Trophoblast cell (in vitro differentiated cells and primary cell): ENCODE measurements around the gene LDAH.

Source experiments
- DNase-seq, 2 donors: peaks; one replicate each; pipeline ENCODE4 v3.0.0-alpha.2; 2016
- H2AFZ ChIP-seq: 2 replicates; pipeline ENCODE4 v1.6.1; 2013; ENCODE audit warnings: low read length, moderate library complexity, mild to moderate bottlenecking; ENCODE audit not compliant: insufficient read depth, poor library complexity
- H2AK5ac ChIP-seq: 2 replicates; pipeline ENCODE4 v1.6.1; 2013; ENCODE audit warnings: mild to moderate bottlenecking, low read length
- H2BK120ac ChIP-seq: 2 replicates; pipeline ENCODE4 v1.6.1; 2013; ENCODE audit warnings: low read length, mild to moderate bottlenecking, moderate library complexity; ENCODE audit not compliant: insufficient read depth, poor library complexity
- H2BK12ac ChIP-seq: 2 replicates; pipeline ENCODE4 v1.6.1; 2013; ENCODE audit warnings: mild to moderate bottlenecking, low read length, moderate library complexity
- H2BK5ac ChIP-seq: 2 replicates; pipeline ENCODE4 v1.6.1; 2013; ENCODE audit warnings: low read length, low read depth, moderate library complexity, mild to moderate bottlenecking; ENCODE audit not compliant: poor library complexity
- H3K14ac ChIP-seq: 2 replicates; pipeline ENCODE4 v1.6.1; 2013; ENCODE audit warnings: mild to moderate bottlenecking, low read length
- H3K18ac ChIP-seq: 2 replicates; pipeline ENCODE4 v1.6.1; 2013; ENCODE audit warnings: mild to moderate bottlenecking, low read length
- H3K23ac ChIP-seq: 2 replicates; pipeline ENCODE4 v1.6.1; 2013; ENCODE audit warnings: low read length
- H3K27ac ChIP-seq: 2 replicates; pipeline ENCODE4 v1.5.1; 2013; ENCODE audit warnings: low read depth, mild to moderate bottlenecking, inconsistent platforms, low read length, moderate library complexity
- H3K27me3 ChIP-seq: 2 replicates; pipeline ENCODE4 v1.6.1; 2013; ENCODE audit warnings: inconsistent platforms, mild to moderate bottlenecking, low read length, moderate library complexity; ENCODE audit not compliant: insufficient read depth
- H3K36me3 ChIP-seq, 2 experiments: 1 replicate in 1 of 2; 2 replicates in 1 of 2; pipeline ENCODE4 v1.6.1; 2013; ENCODE audit warnings: low read length in 2 of 2, mild to moderate bottlenecking in 2 of 2, moderate library complexity in 1 of 2; ENCODE audit not compliant: insufficient read depth in 2 of 2, control insufficient read depth in 1 of 2
- H3K4ac ChIP-seq: 2 replicates; pipeline ENCODE4 v1.6.1; 2013; ENCODE audit warnings: low read depth, mild to moderate bottlenecking, low read length, moderate library complexity
- H3K4me1 ChIP-seq, 2 experiments: 1 replicate in 1 of 2; 2 replicates in 1 of 2; pipeline ENCODE4 v1.6.1; 2013; ENCODE audit warnings: low read length in 2 of 2, mild to moderate bottlenecking in 2 of 2, moderate library complexity in 1 of 2; ENCODE audit not compliant: insufficient read depth in 2 of 2, control insufficient read depth in 1 of 2
- H3K4me2 ChIP-seq: 2 replicates; pipeline ENCODE4 v1.6.1; 2013; ENCODE audit warnings: inconsistent platforms, mild to moderate bottlenecking, low read length, moderate library complexity
- H3K4me3 ChIP-seq: 2 replicates; pipeline ENCODE4 v1.5.1; 2013; ENCODE audit warnings: mild to moderate bottlenecking, low read depth, low read length, inconsistent platforms
- H3K79me1 ChIP-seq: one replicate; pipeline ENCODE4 v1.6.1; 2013; ENCODE audit warnings: low read length
- H3K79me2 ChIP-seq: 2 replicates; pipeline ENCODE4 v1.6.1; 2013; ENCODE audit warnings: low read length, mild to moderate bottlenecking; ENCODE audit not compliant: control insufficient read depth, insufficient read depth, poor library complexity
- H3K9ac ChIP-seq: 2 replicates; pipeline ENCODE4 v1.6.1; 2013; ENCODE audit warnings: mild to moderate bottlenecking, low read length
- H3K9me3 ChIP-seq: 2 replicates; pipeline ENCODE4 v1.6.1; 2013; ENCODE audit warnings: low read depth, mild to moderate bottlenecking, control low read depth, inconsistent platforms, low read length; ENCODE audit not compliant: insufficient read depth
- H4K12ac ChIP-seq: 2 replicates; pipeline ENCODE4 v1.6.1; 2013; ENCODE audit warnings: low read depth, mild to moderate bottlenecking, low read length, moderate library complexity
- H4K8ac ChIP-seq: 2 replicates; pipeline ENCODE4 v1.6.1; 2013; ENCODE audit warnings: low read depth, mild to moderate bottlenecking, low read length, moderate library complexity
- H4K91ac ChIP-seq: one replicate; pipeline ENCODE4 v1.6.1; 2013; ENCODE audit warnings: low read depth, mild to moderate bottlenecking, low read length, moderate library complexity
- WGBS: extraction: QIAGEN DNeasy Blood & Tissue Kit; methylation state at CpG from one replicate; pipeline ENCODE4 v1.1.7; 2013; ENCODE audit warnings: missing lambda C conversion rate; ENCODE audit not compliant: insufficient read length, insufficient coverage; ENCODE audit errors: extremely low coverage; 5-methylcytosine and 5-hydroxymethylcytosine counted together

Gene LDAH

DNA sequence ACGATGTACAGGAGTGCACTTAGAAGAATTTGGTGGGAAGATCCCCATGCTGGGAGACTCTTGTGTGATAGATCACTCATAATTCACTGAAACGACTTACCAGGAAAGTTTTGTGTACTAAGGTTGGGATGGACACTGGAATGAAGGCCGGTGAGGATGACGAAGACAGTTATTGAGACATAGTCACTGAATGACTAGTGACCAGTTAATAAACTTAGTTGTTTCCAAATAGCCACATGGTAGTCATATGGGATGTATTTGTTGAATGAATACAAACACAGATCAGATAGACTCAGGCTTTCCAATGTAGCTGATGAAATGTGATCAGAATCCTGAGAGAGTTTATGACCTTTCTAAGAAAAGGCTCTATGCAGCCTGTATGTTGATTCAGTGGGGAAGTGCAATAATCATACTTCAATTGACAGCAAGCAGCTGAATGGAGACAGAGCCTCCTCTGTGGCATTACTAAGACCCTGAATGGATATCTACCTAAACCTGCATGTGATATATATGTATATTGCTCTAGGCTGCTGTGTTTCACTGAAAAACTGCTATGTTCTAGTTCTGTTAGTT is 135.6 kb downstream of the LDAH start:
- Histone ChIP-seq H3K14ac (no peak overlapping the region), H2BK12ac (no peak overlapping the region), H2AK5ac (no peak overlapping the region), H2BK5ac (no peak overlapping the region), H3K79me1 (no peaks in the 10 kb centered on the region), H3K18ac (no peak overlapping the region), H3K27ac (no peak overlapping the region), H3K23ac (no peak overlapping the region), H3K4me2 (no peak overlapping the region), H3K4me1 (no peaks in the 10 kb centered on the region), H3K4me3 (no peak overlapping the region), H3K4ac (no peak overlapping the region), H4K12ac (no peak overlapping the region), H3K9me3 (no peaks in the 10 kb centered on the region), H4K8ac (no peak overlapping the region), H3K27me3 (no peaks in the 10 kb centered on the region), H4K91ac (no peak overlapping the region), H2AFZ (no peak overlapping the region), H3K9ac (no peak overlapping the region), H3K79me2 (no peaks in the 10 kb centered on the region), H2BK120ac (no peak overlapping the region), H3K36me3 (peaks cover 2 to 7% of the 10 kb centered on the region in 2 experiments)
- no CpG with 5 or more reads among the region's 4 CpGs for WGBS
- DNase-seq, result no peak

DNA sequence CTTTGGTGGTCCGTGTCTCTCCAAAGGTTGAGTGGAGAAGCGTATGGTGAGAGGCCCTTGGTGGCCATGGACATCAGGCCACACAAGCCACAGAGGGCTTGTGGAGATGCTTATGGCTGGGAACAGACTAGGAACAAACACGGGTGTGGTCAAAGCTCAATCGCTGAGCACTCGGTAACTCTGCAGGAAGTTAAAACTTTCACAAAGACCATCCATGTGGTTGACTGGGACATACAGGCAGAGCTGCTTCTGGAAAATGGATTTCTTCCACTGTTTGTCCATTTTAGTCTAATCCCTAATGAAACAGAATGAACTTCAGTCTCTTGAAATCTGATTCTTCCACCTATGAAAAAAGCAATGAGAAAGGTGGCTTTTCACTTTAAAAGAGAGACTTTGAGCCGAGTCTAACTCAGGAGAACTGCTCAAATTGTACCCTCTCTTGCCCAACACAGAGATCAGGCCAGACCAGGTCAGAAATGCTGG is 138.3 kb downstream of the LDAH start:
- no peaks in the 10 kb centered on the region for H3K27me3 ChIP-seq
- no peak overlapping the region for H2BK5ac ChIP-seq
- no peak overlapping the region for H3K4me2 ChIP-seq
- no peak overlapping the region for H3K23ac ChIP-seq
- no peak overlapping the region for H2BK12ac ChIP-seq
- WGBS, result no CpG with 5 or more reads among the region's 6 CpGs
- no peak overlapping the region for H4K12ac ChIP-seq
- no peak overlapping the region for H3K4ac ChIP-seq
- no peak overlapping the region for H4K91ac ChIP-seq
- H2AFZ ChIP-seq, result no peak overlapping the region
- no peaks in the 10 kb centered on the region for H3K9me3 ChIP-seq
- H3K14ac ChIP-seq, result no peak overlapping the region
- no peak overlapping the region for H3K4me3 ChIP-seq
- H3K4me1 ChIP-seq, result no peaks in the 10 kb centered on the region
- H3K36me3 ChIP-seq, result peaks cover 6 to 13% of the 10 kb centered on the region in 2 experiments
- DNase-seq, result no peak
- H2AK5ac ChIP-seq, result no peak overlapping the region
- H3K18ac ChIP-seq, result no peak overlapping the region
- H3K9ac ChIP-seq, result no peak overlapping the region
- no peaks in the 10 kb centered on the region for H3K79me1 ChIP-seq
- no peak overlapping the region for H3K27ac ChIP-seq
- no peaks in the 10 kb centered on the region for H3K79me2 ChIP-seq
- H4K8ac ChIP-seq, result no peak overlapping the region
- H2BK120ac ChIP-seq, result no peak overlapping the region

DNA sequence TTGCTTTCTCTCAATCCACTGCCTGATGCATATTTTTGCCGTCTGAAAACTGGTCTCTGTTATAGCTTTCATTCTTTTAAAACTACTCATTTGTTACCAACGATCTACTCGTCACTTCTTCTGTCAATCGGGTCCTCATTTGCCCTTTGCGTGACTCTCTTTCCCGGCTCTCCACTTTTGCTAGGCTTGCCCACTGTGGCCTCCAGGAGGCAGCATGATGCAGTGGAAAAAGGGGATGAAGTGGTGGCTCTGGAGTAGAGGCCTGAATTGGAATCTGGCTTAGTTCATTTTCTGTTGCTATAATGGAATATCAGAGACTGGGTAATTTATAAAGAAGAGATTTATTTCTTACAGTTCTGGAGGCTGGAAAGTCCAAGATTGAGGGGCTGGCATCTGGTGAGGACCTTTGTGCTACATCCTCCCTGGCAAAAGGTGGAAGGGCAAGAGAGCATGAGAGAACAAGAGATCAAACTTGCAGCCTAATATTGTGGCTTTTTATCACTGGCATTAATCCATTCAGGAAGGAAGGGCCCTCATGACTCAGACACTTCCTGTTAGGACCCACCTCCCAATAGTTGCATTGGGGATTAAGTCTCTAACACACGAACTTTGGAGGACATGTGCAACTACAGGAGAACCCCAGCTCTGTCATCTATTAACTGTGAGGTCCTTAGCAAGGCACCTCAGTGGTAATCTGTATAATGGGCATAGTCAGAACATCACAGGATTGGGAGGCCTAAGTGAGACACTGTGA is 140.6 kb downstream of the LDAH start:
- H3K18ac ChIP-seq, result no peak overlapping the region
- peaks cover 8 to 9% of the 10 kb centered on the region in 2 experiments for H3K36me3 ChIP-seq
- no peak overlapping the region for H3K4me2 ChIP-seq
- H3K79me2 ChIP-seq, result no peaks in the 10 kb centered on the region
- no peak overlapping the region for H3K14ac ChIP-seq
- H3K27me3 ChIP-seq, result no peaks in the 10 kb centered on the region
- H3K4me1 ChIP-seq, result peaks cover 2% of the 10 kb centered on the region in 2 experiments
- H4K12ac ChIP-seq, result no peak overlapping the region
- no peak overlapping the region for H2AK5ac ChIP-seq
- peak in 1 of 2 donors; percentile 57 for DNase-seq
- H2BK12ac ChIP-seq, result no peak overlapping the region
- H3K4ac ChIP-seq, result no peak overlapping the region
- no peak overlapping the region for H4K91ac ChIP-seq
- no CpG with 5 or more reads among the region's 7 CpGs for WGBS
- H3K9ac ChIP-seq, result no peak overlapping the region
- H2BK120ac ChIP-seq, result no peak overlapping the region
- H3K9me3 ChIP-seq, result no peaks in the 10 kb centered on the region
- no peaks in the 10 kb centered on the region for H3K79me1 ChIP-seq
- H2BK5ac ChIP-seq, result no peak overlapping the region
- no peak overlapping the region for H2AFZ ChIP-seq
- H3K23ac ChIP-seq, result no peak overlapping the region
- no peak overlapping the region for H4K8ac ChIP-seq
- no peak overlapping the region for H3K4me3 ChIP-seq
- H3K27ac ChIP-seq, result no peak overlapping the region

DNA sequence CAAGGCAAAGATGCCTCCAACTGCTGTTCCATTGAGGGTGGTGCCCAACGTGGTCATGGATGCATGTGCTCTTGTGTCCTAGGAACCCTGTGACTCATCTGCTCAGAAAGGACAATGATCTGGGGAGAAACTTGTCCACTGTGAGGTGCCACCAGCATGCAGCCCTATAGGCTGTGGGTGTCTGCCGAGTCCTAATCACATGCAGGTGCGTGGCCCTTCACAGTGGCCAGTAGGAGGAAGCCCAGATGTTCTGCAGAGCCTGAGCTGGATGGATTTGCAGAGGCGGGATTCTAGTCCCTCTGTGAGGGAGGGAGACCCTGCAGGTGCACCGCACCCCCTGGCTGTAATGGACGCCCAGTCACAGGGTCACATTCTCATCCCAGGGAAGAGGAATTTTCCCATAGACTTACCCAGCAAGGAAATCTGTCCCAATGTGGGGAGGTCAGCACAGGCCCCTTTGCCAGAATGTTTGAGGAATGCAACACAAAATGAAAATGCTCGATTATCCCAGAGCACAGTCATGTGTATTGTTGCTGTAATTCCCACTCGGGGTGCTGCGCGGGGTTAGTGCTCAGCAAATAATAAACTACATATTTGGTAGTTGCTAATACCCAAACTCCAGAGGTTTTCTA is 142.0 kb downstream of the LDAH start:
- Histone ChIP-seq H3K18ac (no peak overlapping the region), H2BK120ac (no peak overlapping the region), H3K79me1 (no peaks in the 10 kb centered on the region), H4K12ac (no peak overlapping the region), H3K9me3 (no peaks in the 10 kb centered on the region), H2AFZ (no peak overlapping the region), H3K14ac (no peak overlapping the region), H3K4ac (no peak overlapping the region), H3K79me2 (no peaks in the 10 kb centered on the region), H3K36me3 (peaks cover 8 to 9% of the 10 kb centered on the region in 2 experiments), H3K4me2 (no peak overlapping the region), H3K4me1 (peaks cover 2 to 3% of the 10 kb centered on the region in 2 experiments), H3K27me3 (no peaks in the 10 kb centered on the region), H3K4me3 (no peak overlapping the region), H3K9ac (no peak overlapping the region), H3K27ac (no peak overlapping the region), H4K8ac (no peak overlapping the region), H2AK5ac (no peak overlapping the region), H2BK5ac (no peak overlapping the region), H4K91ac (no peak overlapping the region), H3K23ac (no peak overlapping the region), H2BK12ac (no peak overlapping the region)
- no peak for DNase-seq
- WGBS, result no CpG with 5 or more reads among the region's 10 CpGs
